ENCODE data around the gene CCR2.
A peak's percentile ranks its signal among the peaks of the same experiment; 100 is the strongest.

The CCR2 gene

GRCh38 chr3:46374755-46375154, 20.8 kb downstream of the CCR2 start:
- peaks cover 68% of the 10 kb centered on the region for H3K4me1 ChIP-seq (ENCODE audit: insufficient read depth, low read length, poor library complexity, severe bottlenecking)
- H3K27me3 ChIP-seq (ENCODE audit: insufficient read depth, low read length, poor library complexity, severe bottlenecking), result no peaks in the 10 kb centered on the region
- H3K79me2 ChIP-seq (ENCODE audit: insufficient read depth, low read length), result no peaks in the 10 kb centered on the region
- H3K36me3 ChIP-seq (ENCODE audit: insufficient read depth, low read length), result no peaks in the 10 kb centered on the region
- H3K9me2 ChIP-seq (replicated peaks; ENCODE audit: low read depth, low read length), result no peaks in the 10 kb centered on the region
- H3K4me2 ChIP-seq (ENCODE audit: low read depth, low read length, poor library complexity, severe bottlenecking), result peak overlapping the region; percentile 59
- no peak overlapping the region for H3K4me3 ChIP-seq (ENCODE audit: low read length, poor library complexity, severe bottlenecking)
- H4K20me1 ChIP-seq (ENCODE audit: insufficient read depth, low read length, poor library complexity, severe bottlenecking), result no peaks in the 10 kb centered on the region
- peak overlapping the region; percentile 31; the same call in 1 of the 2 replicates for H2AFZ ChIP-seq (ENCODE audit: low read length)
- H3K9me3 ChIP-seq (ENCODE audit: insufficient read depth, low read depth, low read length), result no peaks in the 10 kb centered on the region
- TF ChIP-seq CTCF (conservative IDR thresholded peaks at IDR 0.05; ENCODE audit: low read length) (no peak), EZH2phosphoT487 (IDR thresholded peaks at IDR 0.05; ENCODE audit: borderline replicate concordance) (no peak)
- H3F3A ChIP-seq (ENCODE audit: low read depth), result peaks cover 7% of the 10 kb centered on the region
- H3K9ac ChIP-seq (ENCODE audit: low read depth, low read length, poor library complexity, severe bottlenecking), result peak overlapping the region; percentile 61

DNA sequence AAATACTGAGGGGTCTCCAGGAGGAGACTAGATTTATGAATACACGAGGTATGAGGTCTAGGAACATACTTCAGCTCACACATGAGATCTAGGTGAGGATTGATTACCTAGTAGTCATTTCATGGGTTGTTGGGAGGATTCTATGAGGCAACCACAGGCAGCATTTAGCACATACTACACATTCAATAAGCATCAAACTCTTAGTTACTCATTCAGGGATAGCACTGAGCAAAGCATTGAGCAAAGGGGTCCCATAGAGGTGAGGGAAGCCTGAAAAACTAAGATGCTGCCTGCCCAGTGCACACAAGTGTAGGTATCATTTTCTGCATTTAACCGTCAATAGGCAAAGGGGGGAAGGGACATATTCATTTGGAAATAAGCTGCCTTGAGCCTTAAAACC, 21.3 kb downstream of the CCR2 start:
- Histone ChIP-seq H3K79me2 (ENCODE audit: insufficient read depth, low read length) (no peaks in the 10 kb centered on the region), H3K4me2 (ENCODE audit: low read depth, low read length, poor library complexity, severe bottlenecking) (peak overlapping the region; percentile 59), H3K27me3 (ENCODE audit: insufficient read depth, low read length, poor library complexity, severe bottlenecking) (no peaks in the 10 kb centered on the region), H2AFZ (ENCODE audit: low read length) (peak overlapping the region; percentile 31; the same call in 1 of the 2 replicates), H3F3A (ENCODE audit: low read depth) (peaks cover 7% of the 10 kb centered on the region), H4K20me1 (ENCODE audit: insufficient read depth, low read length, poor library complexity, severe bottlenecking) (no peaks in the 10 kb centered on the region), H3K9me2 (replicated peaks; ENCODE audit: low read depth, low read length) (no peaks in the 10 kb centered on the region), H3K9ac (ENCODE audit: low read depth, low read length, poor library complexity, severe bottlenecking) (peak overlapping the region; percentile 61), H3K4me1 (ENCODE audit: insufficient read depth, low read length, poor library complexity, severe bottlenecking) (peaks cover 64% of the 10 kb centered on the region), H3K9me3 (ENCODE audit: insufficient read depth, low read depth, low read length) (no peaks in the 10 kb centered on the region), H3K4me3 (ENCODE audit: low read length, poor library complexity, severe bottlenecking) (peak overlapping the region; percentile 53), H3K36me3 (ENCODE audit: insufficient read depth, low read length) (no peaks in the 10 kb centered on the region)
- TF ChIP-seq CTCF (conservative IDR thresholded peaks at IDR 0.05; ENCODE audit: low read length), result no peak
- TF ChIP-seq EZH2phosphoT487 (IDR thresholded peaks at IDR 0.05; ENCODE audit: borderline replicate concordance), result no peak

- Histone ChIP-seq H3K27me3 (ENCODE audit: insufficient read depth, low read length, poor library complexity, severe bottlenecking) (no peaks in the 10 kb centered on the region), H3K79me2 (ENCODE audit: insufficient read depth, low read length) (no peaks in the 10 kb centered on the region), H3F3A (ENCODE audit: low read depth) (peaks cover 7% of the 10 kb centered on the region), H3K4me3 (ENCODE audit: low read length, poor library complexity, severe bottlenecking) (peak overlapping the region; percentile 53), H2AFZ (ENCODE audit: low read length) (peak overlapping the region; percentile 31; the same call in 1 of the 2 replicates), H3K9me2 (replicated peaks; ENCODE audit: low read depth, low read length) (no peaks in the 10 kb centered on the region), H3K9ac (ENCODE audit: low read depth, low read length, poor library complexity, severe bottlenecking) (peak overlapping the region; percentile 61), H3K4me2 (ENCODE audit: low read depth, low read length, poor library complexity, severe bottlenecking) (peak overlapping the region; percentile 59), H3K9me3 (ENCODE audit: insufficient read depth, low read depth, low read length) (no peaks in the 10 kb centered on the region), H3K36me3 (ENCODE audit: insufficient read depth, low read length) (no peaks in the 10 kb centered on the region), H3K4me1 (ENCODE audit: insufficient read depth, low read length, poor library complexity, severe bottlenecking) (peaks cover 64% of the 10 kb centered on the region), H4K20me1 (ENCODE audit: insufficient read depth, low read length, poor library complexity, severe bottlenecking) (no peaks in the 10 kb centered on the region)
- TF ChIP-seq EZH2phosphoT487 (IDR thresholded peaks at IDR 0.05; ENCODE audit: borderline replicate concordance) (no peak), CTCF (conservative IDR thresholded peaks at IDR 0.05; ENCODE audit: low read length) (no peak)
These were observed 21.9 kb downstream of the CCR2 start for GRCh38 chr3:46375814-46376213.
